SK-N-SH (cell line): ENCODE results near the gene SIL1. TPM values are rescaled to one million over a fixed set of nuclear protein-coding genes. Genes with fewer than 3 reads are reported as not detected.

Experiments used
- CTCF ChIA-PET: fragments of 300-600, 350-600 bp; formaldehyde crosslinking; extraction: SDS; loops from one replicate; lab custom pipeline; 2021; lab: Yijun Ruan, JAX
- POLR2A ChIA-PET: fragments of 350-600 bp; sonication (Branson Sonifier 250); formaldehyde crosslinking; extraction: SDS; loops from one replicate; lab custom pipeline; 2020; ENCODE audit warnings: antibody characterized with exemption, inconsistent platforms; lab: Yijun Ruan, JAX
- DNase-seq: peaks from one replicate; pipeline ENCODE4 v3.0.0; 2012
- H2AFZ ChIP-seq: fragments of 200-600 bp; sonication (generic); 2 replicates; pipeline ENCODE4 v1.8.1; 2016; ENCODE audit warnings: antibody characterized with exemption, mild to moderate bottlenecking, low read depth
- H3F3A ChIP-seq: fragments of 200-600 bp; sonication (generic); replicated peaks from 2 replicates; pipeline ENCODE3; 2016; ENCODE audit warnings: antibody characterized with exemption, mild to moderate bottlenecking; ENCODE audit not compliant: insufficient read depth
- H3K27ac ChIP-seq, 2 experiments: fragments of 200-500 bp in 1 of 2; fragments of 200-600 bp in 1 of 2; sonication (Bioruptor generic) in 1 of 2; sonication (generic), shearing (Covaris generic) in 1 of 2; 2 replicates each; pipeline versions ENCODE4 v1.5.1 to v1.6.1; 2014 to 2016; ENCODE audit warnings: low read depth in 2 of 2, inconsistent platforms in 1 of 2, low read length in 1 of 2, mild to moderate bottlenecking in 1 of 2, mixed read lengths in 1 of 2
- H3K27me3 ChIP-seq: fragments of 200-600 bp; sonication (generic), shearing (Covaris generic); 2 replicates; pipeline ENCODE4 v1.6.1; 2016; ENCODE audit warnings: mixed run types; ENCODE audit not compliant: insufficient read depth
- H3K36me3 ChIP-seq, 2 experiments: fragments of 200-500 bp in 1 of 2; fragments of 200-600 bp in 1 of 2; sonication (Bioruptor generic) in 1 of 2; sonication (generic) in 1 of 2; replicated peaks in 1 of 2; 2 replicates each; pipeline versions ENCODE3 to v1.5.1; 2014 to 2016; ENCODE audit warnings: low read length in 1 of 2, mild to moderate bottlenecking in 1 of 2; ENCODE audit not compliant: insufficient read depth in 2 of 2, control insufficient read depth in 1 of 2
- H3K4me1 ChIP-seq, 2 experiments: fragments of 200-500 bp in 1 of 2; fragments of 200-600 bp in 1 of 2; sonication (Bioruptor generic) in 1 of 2; sonication (generic), shearing (Covaris generic) in 1 of 2; 2 replicates each; pipeline versions ENCODE4 v1.5.1 to v1.6.1; 2014 to 2016; ENCODE audit warnings: low read depth in 1 of 2, low read length in 1 of 2, mixed run types in 1 of 2; ENCODE audit not compliant: insufficient read depth in 2 of 2, control insufficient read depth in 1 of 2
- H3K4me2 ChIP-seq: fragments of 200-600 bp; sonication (generic), shearing (Covaris generic); 2 replicates; pipeline ENCODE4 v1.6.1; 2017; ENCODE audit warnings: mixed run types
- H3K4me3 ChIP-seq, 2 experiments: fragments of 200-500 bp in 1 of 2; fragments of 200-600 bp in 1 of 2; sonication (Bioruptor generic) in 1 of 2; sonication (generic), shearing (Covaris generic) in 1 of 2; 2 replicates each; pipeline versions ENCODE4 v1.5.1 to v1.8.1; 2014 to 2016; ENCODE audit warnings: low read depth in 2 of 2, inconsistent platforms in 1 of 2, low read length in 1 of 2, mild to moderate bottlenecking in 1 of 2, mixed read lengths in 1 of 2, moderate library complexity in 1 of 2
- H3K79me2 ChIP-seq: fragments of 200-600 bp; sonication (generic); 2 replicates; pipeline ENCODE4 v1.8.1; 2017; ENCODE audit warnings: mild to moderate bottlenecking; ENCODE audit not compliant: insufficient read depth
- H3K9ac ChIP-seq: fragments of 200-600 bp; sonication (generic); 2 replicates; pipeline ENCODE4 v1.6.1; 2017; ENCODE audit warnings: mixed run types
- H3K9me2 ChIP-seq: fragments of 200-600 bp; sonication (generic); 2 replicates; pipeline ENCODE4 v1.6.1; 2017; ENCODE audit warnings: mixed run types
- H3K9me3 ChIP-seq: fragments of 200-600 bp; sonication (generic); 2 replicates; pipeline ENCODE4 v1.6.1; 2017; ENCODE audit warnings: mixed run types, mild to moderate bottlenecking, moderate library complexity
- H4K20me1 ChIP-seq: fragments of 200-600 bp; sonication (generic); 2 replicates; pipeline ENCODE4 v1.6.1; 2017; ENCODE audit warnings: mild to moderate bottlenecking, mixed run types; ENCODE audit not compliant: insufficient read depth
- EP300 ChIP-seq, 2 experiments: IDR thresholded peaks; 2 replicates each; pipeline versions ENCODE4 v1.4.0 to v1.6.1; 2012; ENCODE audit warnings: borderline replicate concordance in 1 of 2, low read depth in 1 of 2, low read length in 1 of 2
- EZH2phosphoT487 ChIP-seq: fragments of 200-600 bp; sonication (generic); IDR thresholded peaks from 2 replicates; pipeline ENCODE4 v1.6.1; 2017; ENCODE audit warnings: low read depth, mixed run types, mild to moderate bottlenecking, antibody characterized with exemption, moderate library complexity, borderline replicate concordance
- JUND ChIP-seq: IDR thresholded peaks from 2 replicates; pipeline ENCODE4 v1.4.0; 2012
- MXI1 ChIP-seq: IDR thresholded peaks from 2 replicates; pipeline ENCODE4 v1.6.1; 2012; ENCODE audit warnings: mild to moderate bottlenecking, low read depth, low read length, improper control_type of control experiment
- RFX5 ChIP-seq: IDR thresholded peaks from 2 replicates; pipeline ENCODE4 v1.6.1; 2012; ENCODE audit warnings: mild to moderate bottlenecking, improper control_type of control experiment, low read length
- SMC3 ChIP-seq: IDR thresholded peaks from 2 replicates; pipeline ENCODE4 v1.6.1; 2012; ENCODE audit warnings: low read depth, low read length, improper control_type of control experiment
- TAF1 ChIP-seq: IDR thresholded peaks from 2 replicates; pipeline ENCODE4 v1.6.1; 2012; ENCODE audit warnings: low read depth, mild to moderate bottlenecking, low read length, moderate library complexity, borderline replicate concordance
- TCF12 ChIP-seq: IDR thresholded peaks from 2 replicates; pipeline ENCODE4 v1.4.0; 2012
- USF2 ChIP-seq: fragments of 150-350 bp; IDR thresholded peaks from 2 replicates; pipeline ENCODE4 v1.6.1; 2017; ENCODE audit warnings: antibody characterized with exemption, low read length, low read depth, borderline replicate concordance
- WGBS: methylation state at CpG from one replicate; pipeline ENCODE4 v1.1.6; 2017; ENCODE audit warnings: low lambda C conversion rate; 5-methylcytosine and 5-hydroxymethylcytosine counted together
- polyA plus RNA-seq, 3 experiments: library from polyadenylated mRNA; depleted of rRNA; stranded (reverse); fragments of >200 nt; gene quantifications; 2 replicates each; pipeline ENCODE4 v1.2.3, GENCODE V29; 2012
- TF ChIP-seq, protein P1 (sequence below): IDR thresholded peaks from 2 replicates; pipeline ENCODE4 v1.6.1; 2012; ENCODE audit warnings: mild to moderate bottlenecking, low read depth, low read length, moderate library complexity

Gene SIL1
- polyA plus RNA-seq, 1 of the 3 experiments (the other 2 are of a cell fraction), result 25.9 TPM

GRCh38 chr5:138938526-138938925 is 259.6 kb downstream of the SIL1 start:
- ChIA-PET CTCF (interaction anchor here (0.8 kb wide), 1 partner anchor 116 kb away, joined by 3 read pairs; no protein-coding TSS in a partner anchor), POLR2A (interaction anchor here (1.1 kb wide), 1 partner anchor 10 kb away, joined by 3 read pairs; no protein-coding TSS in a partner anchor)
- Histone ChIP-seq H3K36me3 (peaks cover 22 to 25% of the 10 kb centered on the region in 2 experiments), H3F3A (no peaks in the 10 kb centered on the region), H3K9me2 (no peaks in the 10 kb centered on the region), H3K9me3 (no peaks in the 10 kb centered on the region), H2AFZ (no peak overlapping the region), H3K4me2 (no peak overlapping the region), H3K27ac (no peak overlapping the region), H3K4me1 (peaks cover 0 to 8% of the 10 kb centered on the region in 2 experiments; a peak in 1 of 4 replicates), H3K9ac (no peak overlapping the region), H3K27me3 (no peaks in the 10 kb centered on the region), H4K20me1 (no peaks in the 10 kb centered on the region), H3K4me3 (no peak overlapping the region), H3K79me2 (no peaks in the 10 kb centered on the region)
- WGBS, result 94% methylated on average over 5 of the region's 5 CpGs
- DNase-seq, result no peak
- TF ChIP-seq SMC3 (no peak), JUND (no peak), RFX5 (no peak), MXI1 (no peak), TCF12 (no peak), USF2 (no peak), EP300 (IDR thresholded peaks at IDR 0.05; ENCODE audit: borderline replicate concordance in 1 of 2, low read depth in 1 of 2, low read length in 1 of 2) (no peak), EZH2phosphoT487 (no peak), TAF1 (no peak)
- TF ChIP-seq, protein P1, sequence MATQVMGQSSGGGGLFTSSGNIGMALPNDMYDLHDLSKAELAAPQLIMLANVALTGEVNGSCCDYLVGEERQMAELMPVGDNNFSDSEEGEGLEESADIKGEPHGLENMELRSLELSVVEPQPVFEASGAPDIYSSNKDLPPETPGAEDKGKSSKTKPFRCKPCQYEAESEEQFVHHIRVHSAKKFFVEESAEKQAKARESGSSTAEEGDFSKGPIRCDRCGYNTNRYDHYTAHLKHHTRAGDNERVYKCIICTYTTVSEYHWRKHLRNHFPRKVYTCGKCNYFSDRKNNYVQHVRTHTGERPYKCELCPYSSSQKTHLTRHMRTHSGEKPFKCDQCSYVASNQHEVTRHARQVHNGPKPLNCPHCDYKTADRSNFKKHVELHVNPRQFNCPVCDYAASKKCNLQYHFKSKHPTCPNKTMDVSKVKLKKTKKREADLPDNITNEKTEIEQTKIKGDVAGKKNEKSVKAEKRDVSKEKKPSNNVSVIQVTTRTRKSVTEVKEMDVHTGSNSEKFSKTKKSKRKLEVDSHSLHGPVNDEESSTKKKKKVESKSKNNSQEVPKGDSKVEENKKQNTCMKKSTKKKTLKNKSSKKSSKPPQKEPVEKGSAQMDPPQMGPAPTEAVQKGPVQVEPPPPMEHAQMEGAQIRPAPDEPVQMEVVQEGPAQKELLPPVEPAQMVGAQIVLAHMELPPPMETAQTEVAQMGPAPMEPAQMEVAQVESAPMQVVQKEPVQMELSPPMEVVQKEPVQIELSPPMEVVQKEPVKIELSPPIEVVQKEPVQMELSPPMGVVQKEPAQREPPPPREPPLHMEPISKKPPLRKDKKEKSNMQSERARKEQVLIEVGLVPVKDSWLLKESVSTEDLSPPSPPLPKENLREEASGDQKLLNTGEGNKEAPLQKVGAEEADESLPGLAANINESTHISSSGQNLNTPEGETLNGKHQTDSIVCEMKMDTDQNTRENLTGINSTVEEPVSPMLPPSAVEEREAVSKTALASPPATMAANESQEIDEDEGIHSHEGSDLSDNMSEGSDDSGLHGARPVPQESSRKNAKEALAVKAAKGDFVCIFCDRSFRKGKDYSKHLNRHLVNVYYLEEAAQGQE, result no peak
